ENCODE measurements around the gene PRPF40B.

PRPF40B gene

DNA sequence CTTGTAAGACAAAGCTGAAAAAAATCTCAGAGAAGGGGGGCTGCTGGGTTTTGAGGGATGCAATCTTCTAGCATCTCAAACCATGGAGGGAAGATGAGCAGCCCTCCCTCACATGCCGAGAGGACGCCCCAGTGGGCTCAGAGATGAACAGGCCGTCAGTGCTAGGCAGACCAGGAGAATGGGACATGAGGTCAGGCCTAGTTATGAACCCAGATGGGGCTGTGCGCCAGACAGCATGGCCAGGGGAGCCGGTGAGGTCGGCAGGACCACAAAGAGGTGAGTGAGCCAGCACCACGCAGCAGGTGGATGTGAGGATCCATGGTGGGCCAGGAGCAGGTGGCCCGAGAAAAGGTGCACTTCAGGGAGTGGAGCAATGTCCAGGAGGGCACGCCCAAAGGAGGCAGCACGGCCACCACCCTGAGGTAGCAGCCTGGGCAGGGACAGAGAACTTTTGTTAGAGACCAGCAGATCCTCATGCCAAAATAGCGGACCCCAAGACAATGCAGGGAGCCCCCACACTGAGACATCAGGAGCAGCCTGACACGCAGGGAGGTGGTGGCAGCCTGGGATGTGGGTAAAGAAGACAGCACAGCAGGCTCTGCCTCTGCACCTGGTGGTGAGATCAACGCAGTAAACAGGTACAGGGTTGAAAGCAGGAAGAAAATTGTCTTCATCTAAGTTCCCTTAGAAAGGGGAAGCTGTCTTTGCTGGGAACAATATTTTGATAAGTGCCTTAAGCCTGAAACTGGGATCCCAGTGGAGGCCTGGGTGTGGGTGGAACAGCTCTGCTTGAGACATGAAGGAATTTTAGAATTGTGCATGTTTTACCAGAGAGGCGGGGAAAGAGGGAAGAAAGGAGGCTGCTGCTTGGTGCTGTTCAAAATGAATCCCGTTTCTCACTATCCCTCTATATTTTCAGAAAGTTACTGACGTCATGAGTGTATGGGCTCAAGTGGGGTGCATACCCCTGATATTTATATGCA lies 37.6 kb upstream of the PRPF40B start:
- H3K4me1 ChIP-seq (ENCODE audit: insufficient read depth, poor library complexity, severe bottlenecking): no peaks in the 10 kb centered on the region
- no peaks in the 10 kb centered on the region for H3K27me3 ChIP-seq (ENCODE audit: insufficient read depth, poor library complexity, severe bottlenecking)

DNA sequence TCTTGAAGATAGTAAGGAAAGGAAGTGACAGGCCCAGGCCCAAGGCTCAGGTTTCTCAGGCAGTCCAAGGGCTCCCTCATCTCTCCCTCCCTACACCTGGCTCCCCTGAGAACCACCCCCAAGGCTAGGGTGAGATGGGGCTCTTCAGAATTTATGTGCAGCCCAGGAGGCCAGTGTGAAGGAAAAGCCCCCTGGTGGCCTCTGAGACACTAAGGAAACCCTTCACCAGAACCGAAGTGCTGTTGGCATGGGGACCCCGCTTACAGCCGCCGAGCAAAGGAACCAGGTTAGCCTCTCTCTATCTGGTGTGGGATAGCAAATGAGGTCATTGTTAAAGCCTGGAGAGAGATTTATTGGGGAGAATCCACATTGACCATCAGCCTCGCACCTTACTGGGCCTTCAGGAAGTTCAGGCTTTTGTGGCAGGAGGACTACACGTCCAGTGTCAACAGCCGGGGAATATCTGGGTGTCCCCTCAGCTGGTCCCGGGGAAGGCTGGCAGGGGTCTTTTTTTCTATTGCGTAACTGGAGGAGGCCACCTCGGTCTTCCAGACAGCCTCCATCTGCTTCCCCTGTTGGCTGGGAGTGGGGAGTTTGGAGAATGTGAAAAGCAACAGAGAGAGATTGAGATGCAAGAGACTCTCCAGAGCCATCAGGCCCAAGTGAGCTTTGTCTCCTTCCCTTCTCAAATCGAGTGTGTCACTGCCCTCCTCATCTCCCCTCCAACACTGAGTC lies 36.0 kb upstream of the PRPF40B start:
- Histone ChIP-seq H3K9me3 (ENCODE audit: severe bottlenecking) (no peaks in the 10 kb centered on the region), H3K4me1 (ENCODE audit: insufficient read depth, poor library complexity, severe bottlenecking) (no peaks in the 10 kb centered on the region), H3K4me3 (ENCODE audit: severe bottlenecking) (no peak overlapping the region), H3K36me3 (ENCODE audit: low read depth) (no peaks in the 10 kb centered on the region; the same call in 1 of the 2 replicates), H3K27ac (ENCODE audit: poor library complexity, severe bottlenecking) (no peak overlapping the region), H3K27me3 (ENCODE audit: insufficient read depth, poor library complexity, severe bottlenecking) (no peaks in the 10 kb centered on the region)
- DNase-seq (ENCODE audit: low spot score) (no peak), ATAC-seq (ENCODE audit: low read depth) (no peak)
- TF ChIP-seq, protein P1, sequence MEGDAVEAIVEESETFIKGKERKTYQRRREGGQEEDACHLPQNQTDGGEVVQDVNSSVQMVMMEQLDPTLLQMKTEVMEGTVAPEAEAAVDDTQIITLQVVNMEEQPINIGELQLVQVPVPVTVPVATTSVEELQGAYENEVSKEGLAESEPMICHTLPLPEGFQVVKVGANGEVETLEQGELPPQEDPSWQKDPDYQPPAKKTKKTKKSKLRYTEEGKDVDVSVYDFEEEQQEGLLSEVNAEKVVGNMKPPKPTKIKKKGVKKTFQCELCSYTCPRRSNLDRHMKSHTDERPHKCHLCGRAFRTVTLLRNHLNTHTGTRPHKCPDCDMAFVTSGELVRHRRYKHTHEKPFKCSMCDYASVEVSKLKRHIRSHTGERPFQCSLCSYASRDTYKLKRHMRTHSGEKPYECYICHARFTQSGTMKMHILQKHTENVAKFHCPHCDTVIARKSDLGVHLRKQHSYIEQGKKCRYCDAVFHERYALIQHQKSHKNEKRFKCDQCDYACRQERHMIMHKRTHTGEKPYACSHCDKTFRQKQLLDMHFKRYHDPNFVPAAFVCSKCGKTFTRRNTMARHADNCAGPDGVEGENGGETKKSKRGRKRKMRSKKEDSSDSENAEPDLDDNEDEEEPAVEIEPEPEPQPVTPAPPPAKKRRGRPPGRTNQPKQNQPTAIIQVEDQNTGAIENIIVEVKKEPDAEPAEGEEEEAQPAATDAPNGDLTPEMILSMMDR (IDR thresholded peaks at IDR 0.05; ENCODE audit: poor library complexity, severe bottlenecking): no peak

More for the DNA sequence above, 37.6 kb upstream of the PRPF40B start:
- H3K4me3 ChIP-seq (ENCODE audit: severe bottlenecking): no peak overlapping the region
- DNase-seq (ENCODE audit: low spot score) (no peak), ATAC-seq (ENCODE audit: low read depth) (no peak)
- H3K36me3 ChIP-seq (ENCODE audit: low read depth): no peaks in the 10 kb centered on the region; the same call in 1 of the 2 replicates
- H3K9me3 ChIP-seq (ENCODE audit: severe bottlenecking): no peaks in the 10 kb centered on the region
- TF ChIP-seq, protein P1 (IDR thresholded peaks at IDR 0.05; ENCODE audit: poor library complexity, severe bottlenecking): no peak
- no peak overlapping the region for H3K27ac ChIP-seq (ENCODE audit: poor library complexity, severe bottlenecking)

DNA sequence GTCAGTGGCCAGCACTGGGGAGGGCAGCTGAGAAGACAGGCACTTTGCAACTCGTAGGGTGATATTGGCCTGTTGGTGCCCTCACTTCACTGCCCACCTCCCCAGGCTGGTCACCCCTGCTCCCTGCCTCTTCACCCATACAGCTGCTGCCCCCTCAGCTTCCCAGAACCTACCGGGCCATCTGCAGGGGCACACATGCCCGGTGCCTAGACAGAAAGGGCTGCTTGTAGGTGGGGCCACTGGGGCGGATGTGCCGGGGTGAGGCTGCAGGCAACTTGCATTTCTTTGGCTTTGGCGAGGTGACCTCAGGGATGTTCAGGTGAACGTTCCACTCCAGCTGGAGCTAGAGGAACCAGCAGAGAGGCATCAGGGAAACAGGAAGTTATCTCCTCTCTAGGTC lies 35.1 kb upstream of the PRPF40B start:
- Histone ChIP-seq H3K27ac (ENCODE audit: poor library complexity, severe bottlenecking) (no peak overlapping the region), H3K27me3 (ENCODE audit: insufficient read depth, poor library complexity, severe bottlenecking) (no peaks in the 10 kb centered on the region), H3K9me3 (ENCODE audit: severe bottlenecking) (peaks cover 3% of the 10 kb centered on the region), H3K4me1 (ENCODE audit: insufficient read depth, poor library complexity, severe bottlenecking) (no peaks in the 10 kb centered on the region), H3K4me3 (ENCODE audit: severe bottlenecking) (no peak overlapping the region), H3K36me3 (ENCODE audit: low read depth) (no peaks in the 10 kb centered on the region; the same call in 1 of the 2 replicates)
- ATAC-seq (ENCODE audit: low read depth) (no peak), DNase-seq (ENCODE audit: low spot score) (no peak)
- TF ChIP-seq, protein P1 (IDR thresholded peaks at IDR 0.05; ENCODE audit: poor library complexity, severe bottlenecking): no peak

DNA sequence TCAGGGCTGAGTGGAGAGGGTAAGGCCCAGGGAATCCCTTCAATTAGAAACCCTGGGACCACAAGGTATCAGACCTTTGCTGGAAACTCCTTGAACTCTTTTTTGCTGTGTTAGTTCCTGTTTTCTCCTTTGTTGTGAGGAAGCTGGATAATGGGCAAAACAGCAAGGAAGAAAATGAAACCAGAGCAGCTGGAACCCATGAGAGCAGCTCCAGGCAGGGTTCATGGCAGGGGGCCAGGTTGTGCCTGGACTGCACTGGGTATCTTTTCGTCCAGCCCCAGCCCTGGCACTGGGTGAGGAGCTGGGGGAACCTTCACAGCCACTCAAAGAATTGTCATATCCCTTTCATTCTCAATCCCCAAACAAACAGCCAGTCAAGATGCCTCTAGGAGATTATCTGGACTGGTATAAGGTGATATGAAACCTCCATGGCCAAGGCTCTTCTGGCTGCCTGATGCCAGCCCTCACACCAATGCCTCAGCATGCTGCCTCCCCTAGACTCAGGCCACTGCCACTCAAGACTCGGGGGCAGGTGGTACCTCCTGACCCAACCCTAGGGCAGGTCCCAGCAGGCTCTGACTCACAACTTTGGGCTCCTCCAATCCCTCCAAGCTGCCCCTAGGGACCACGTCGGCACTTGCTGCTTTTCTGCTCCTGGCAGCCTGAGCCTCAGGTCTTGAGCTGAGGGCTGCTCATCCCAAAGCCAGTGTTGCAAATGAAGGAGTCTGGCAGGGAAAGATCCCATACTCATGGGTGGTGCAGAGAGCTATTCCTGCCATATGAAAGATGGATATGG lies 34.4 kb upstream of the PRPF40B start:
- Histone ChIP-seq H3K4me3 (ENCODE audit: severe bottlenecking) (no peak overlapping the region), H3K36me3 (ENCODE audit: low read depth) (no peaks in the 10 kb centered on the region; the same call in 1 of the 2 replicates), H3K9me3 (ENCODE audit: severe bottlenecking) (peaks cover 3% of the 10 kb centered on the region), H3K4me1 (ENCODE audit: insufficient read depth, poor library complexity, severe bottlenecking) (no peaks in the 10 kb centered on the region), H3K27ac (ENCODE audit: poor library complexity, severe bottlenecking) (no peak overlapping the region), H3K27me3 (ENCODE audit: insufficient read depth, poor library complexity, severe bottlenecking) (no peaks in the 10 kb centered on the region)
- TF ChIP-seq, protein P1 (IDR thresholded peaks at IDR 0.05; ENCODE audit: poor library complexity, severe bottlenecking): no peak
- ATAC-seq (ENCODE audit: low read depth) (peak; percentile 40), DNase-seq (ENCODE audit: low spot score) (no peak)
